Measurements from ENCODE around the gene NR6A1.

NR6A1 gene

GRCh38 chr9:124552273-124552605, 218.9 kb downstream of the NR6A1 start:
- Histone ChIP-seq H3K27me3 (ENCODE audit: insufficient read depth, low read length) (no peaks in the 10 kb centered on the region), H2AFZ (ENCODE audit: low read depth, low read length) (no peak overlapping the region), H3K4me1 (ENCODE audit: insufficient read depth, low read length) (peaks cover 11% of the 10 kb centered on the region), H3K9me3 (ENCODE audit: low read length) (no peaks in the 10 kb centered on the region), H3K4me3 (ENCODE audit: low read length) (no peak overlapping the region), H3K36me3 (ENCODE audit: insufficient read depth, low read length) (no peaks in the 10 kb centered on the region)

- H3K9me3 ChIP-seq (ENCODE audit: low read length), result no peaks in the 10 kb centered on the region
- H3K36me3 ChIP-seq (ENCODE audit: insufficient read depth, low read length), result no peaks in the 10 kb centered on the region
- peaks cover 11% of the 10 kb centered on the region for H3K4me1 ChIP-seq (ENCODE audit: insufficient read depth, low read length)
- no peak overlapping the region for H3K4me3 ChIP-seq (ENCODE audit: low read length)
- no peak overlapping the region for H2AFZ ChIP-seq (ENCODE audit: low read depth, low read length)
- no peaks in the 10 kb centered on the region for H3K27me3 ChIP-seq (ENCODE audit: insufficient read depth, low read length)
These were observed 219.4 kb downstream of the NR6A1 start for GRCh38 chr9:124551472-124552272.

- Histone ChIP-seq H3K4me1 (ENCODE audit: insufficient read depth, low read length) (peaks cover 11% of the 10 kb centered on the region), H3K36me3 (ENCODE audit: insufficient read depth, low read length) (no peaks in the 10 kb centered on the region)
These were observed 221.0 kb downstream of the NR6A1 start for GRCh38 chr9:124550072-124550471.

GRCh38 chr9:124549016-124549415, 222.1 kb downstream of the NR6A1 start:
- Histone ChIP-seq H3K27me3 (ENCODE audit: insufficient read depth, low read length) (no peaks in the 10 kb centered on the region), H2AFZ (ENCODE audit: low read depth, low read length) (no peak overlapping the region), H3K36me3 (ENCODE audit: insufficient read depth, low read length) (no peaks in the 10 kb centered on the region), H3K9me3 (ENCODE audit: low read length) (no peaks in the 10 kb centered on the region), H3K4me3 (ENCODE audit: low read length) (no peak overlapping the region), H3K4me1 (ENCODE audit: insufficient read depth, low read length) (peaks cover 11% of the 10 kb centered on the region)

More at GRCh38 chr9:124550072-124550471, 221.0 kb downstream of the NR6A1 start:
- H3K27me3 ChIP-seq (ENCODE audit: insufficient read depth, low read length), result no peaks in the 10 kb centered on the region
- no peaks in the 10 kb centered on the region for H3K9me3 ChIP-seq (ENCODE audit: low read length)
- H2AFZ ChIP-seq (ENCODE audit: low read depth, low read length), result no peak overlapping the region
- no peak overlapping the region for H3K4me3 ChIP-seq (ENCODE audit: low read length)

- no peaks in the 10 kb centered on the region for H3K4me1 ChIP-seq (ENCODE audit: insufficient read depth, low read length)
- peaks cover 6% of the 10 kb centered on the region for H3K36me3 ChIP-seq (ENCODE audit: insufficient read depth, low read length)
- H3K9me3 ChIP-seq (ENCODE audit: low read length), result no peaks in the 10 kb centered on the region
- H3K27me3 ChIP-seq (ENCODE audit: insufficient read depth, low read length), result no peaks in the 10 kb centered on the region
- no peak overlapping the region for H3K4me3 ChIP-seq (ENCODE audit: low read length)
- H2AFZ ChIP-seq (ENCODE audit: low read depth, low read length), result no peak overlapping the region
These were observed 226.6 kb downstream of the NR6A1 start for GRCh38 chr9:124544535-124544934.

GRCh38 chr9:124541824-124542223, 229.3 kb downstream of the NR6A1 start:
- H3K36me3 ChIP-seq (ENCODE audit: insufficient read depth, low read length), result peaks cover 16% of the 10 kb centered on the region
- H3K9me3 ChIP-seq (ENCODE audit: low read length), result no peaks in the 10 kb centered on the region
- H3K4me3 ChIP-seq (ENCODE audit: low read length), result no peak overlapping the region
- H2AFZ ChIP-seq (ENCODE audit: low read depth, low read length), result no peak overlapping the region
- H3K4me1 ChIP-seq (ENCODE audit: insufficient read depth, low read length), result no peaks in the 10 kb centered on the region
- no peaks in the 10 kb centered on the region for H3K27me3 ChIP-seq (ENCODE audit: insufficient read depth, low read length)

GRCh38 chr9:124537926-124538325, 233.2 kb downstream of the NR6A1 start:
- H3K27me3 ChIP-seq (ENCODE audit: insufficient read depth, low read length), result no peaks in the 10 kb centered on the region
- H3K36me3 ChIP-seq (ENCODE audit: insufficient read depth, low read length), result peaks cover 19% of the 10 kb centered on the region
- no peak overlapping the region for H2AFZ ChIP-seq (ENCODE audit: low read depth, low read length)
- no peaks in the 10 kb centered on the region for H3K4me1 ChIP-seq (ENCODE audit: insufficient read depth, low read length)
- no peaks in the 10 kb centered on the region for H3K9me3 ChIP-seq (ENCODE audit: low read length)
- H3K4me3 ChIP-seq (ENCODE audit: low read length), result no peak overlapping the region

GRCh38 chr9:124535846-124536245, 235.3 kb downstream of the NR6A1 start:
- Histone ChIP-seq H3K36me3 (ENCODE audit: insufficient read depth, low read length) (peaks cover 19% of the 10 kb centered on the region), H3K4me1 (ENCODE audit: insufficient read depth, low read length) (no peaks in the 10 kb centered on the region)

GRCh38 chr9:124532897-124533296, 238.2 kb downstream of the NR6A1 start:
- Histone ChIP-seq H3K9me3 (ENCODE audit: low read length) (no peaks in the 10 kb centered on the region), H3K4me3 (ENCODE audit: low read length) (no peak overlapping the region), H2AFZ (ENCODE audit: low read depth, low read length) (no peak overlapping the region), H3K36me3 (ENCODE audit: insufficient read depth, low read length) (peaks cover 9% of the 10 kb centered on the region), H3K27me3 (ENCODE audit: insufficient read depth, low read length) (no peaks in the 10 kb centered on the region), H3K4me1 (ENCODE audit: insufficient read depth, low read length) (no peaks in the 10 kb centered on the region)

More at GRCh38 chr9:124535846-124536245, 235.3 kb downstream of the NR6A1 start:
- Histone ChIP-seq H3K27me3 (ENCODE audit: insufficient read depth, low read length) (no peaks in the 10 kb centered on the region), H3K4me3 (ENCODE audit: low read length) (no peak overlapping the region), H2AFZ (ENCODE audit: low read depth, low read length) (no peak overlapping the region), H3K9me3 (ENCODE audit: low read length) (no peaks in the 10 kb centered on the region)

- H3K27me3 ChIP-seq (ENCODE audit: insufficient read depth, low read length), result no peaks in the 10 kb centered on the region
- H3K4me1 ChIP-seq (ENCODE audit: insufficient read depth, low read length), result no peaks in the 10 kb centered on the region
- no peaks in the 10 kb centered on the region for H3K9me3 ChIP-seq (ENCODE audit: low read length)
- H3K4me3 ChIP-seq (ENCODE audit: low read length), result no peak overlapping the region
- peaks cover 16% of the 10 kb centered on the region for H3K36me3 ChIP-seq (ENCODE audit: insufficient read depth, low read length)
- no peak overlapping the region for H2AFZ ChIP-seq (ENCODE audit: low read depth, low read length)
These were observed 240.0 kb downstream of the NR6A1 start for GRCh38 chr9:124531115-124531514.

- Histone ChIP-seq H3K9me3 (ENCODE audit: low read length) (no peaks in the 10 kb centered on the region), H3K4me3 (ENCODE audit: low read length) (no peak overlapping the region), H2AFZ (ENCODE audit: low read depth, low read length) (no peak overlapping the region), H3K27me3 (ENCODE audit: insufficient read depth, low read length) (no peaks in the 10 kb centered on the region), H3K36me3 (ENCODE audit: insufficient read depth, low read length) (peaks cover 14% of the 10 kb centered on the region), H3K4me1 (ENCODE audit: insufficient read depth, low read length) (no peaks in the 10 kb centered on the region)
These were observed 240.9 kb downstream of the NR6A1 start for GRCh38 chr9:124530246-124530645.

GRCh38 chr9:124527781-124528180, 243.3 kb downstream of the NR6A1 start:
- H3K36me3 ChIP-seq (ENCODE audit: insufficient read depth, low read length), result peaks cover 18% of the 10 kb centered on the region
- H3K4me1 ChIP-seq (ENCODE audit: insufficient read depth, low read length), result no peaks in the 10 kb centered on the region
- no peak overlapping the region for H3K4me3 ChIP-seq (ENCODE audit: low read length)
- H2AFZ ChIP-seq (ENCODE audit: low read depth, low read length), result no peak overlapping the region
- no peaks in the 10 kb centered on the region for H3K9me3 ChIP-seq (ENCODE audit: low read length)
- H3K27me3 ChIP-seq (ENCODE audit: insufficient read depth, low read length), result no peaks in the 10 kb centered on the region

GRCh38 chr9:124526174-124526573, 244.9 kb downstream of the NR6A1 start:
- no peak overlapping the region for H3K4me3 ChIP-seq (ENCODE audit: low read length)
- no peaks in the 10 kb centered on the region for H3K27me3 ChIP-seq (ENCODE audit: insufficient read depth, low read length)
- H3K4me1 ChIP-seq (ENCODE audit: insufficient read depth, low read length), result no peaks in the 10 kb centered on the region
- peaks cover 18% of the 10 kb centered on the region for H3K36me3 ChIP-seq (ENCODE audit: insufficient read depth, low read length)
- no peak overlapping the region for H2AFZ ChIP-seq (ENCODE audit: low read depth, low read length)
- no peaks in the 10 kb centered on the region for H3K9me3 ChIP-seq (ENCODE audit: low read length)
